DMS79 (cell line): ENCODE data around the gene SH3BP2.

Experiments
- DNase-seq: peaks from one replicate; lab custom pipeline; 2025; lab: John Stamatoyannopoulos, UW

The SH3BP2 gene

GRCh38 chr4:2819244-2820215, 26.6 kb downstream of the SH3BP2 start:
- DNase-seq, result no peak

DNA sequence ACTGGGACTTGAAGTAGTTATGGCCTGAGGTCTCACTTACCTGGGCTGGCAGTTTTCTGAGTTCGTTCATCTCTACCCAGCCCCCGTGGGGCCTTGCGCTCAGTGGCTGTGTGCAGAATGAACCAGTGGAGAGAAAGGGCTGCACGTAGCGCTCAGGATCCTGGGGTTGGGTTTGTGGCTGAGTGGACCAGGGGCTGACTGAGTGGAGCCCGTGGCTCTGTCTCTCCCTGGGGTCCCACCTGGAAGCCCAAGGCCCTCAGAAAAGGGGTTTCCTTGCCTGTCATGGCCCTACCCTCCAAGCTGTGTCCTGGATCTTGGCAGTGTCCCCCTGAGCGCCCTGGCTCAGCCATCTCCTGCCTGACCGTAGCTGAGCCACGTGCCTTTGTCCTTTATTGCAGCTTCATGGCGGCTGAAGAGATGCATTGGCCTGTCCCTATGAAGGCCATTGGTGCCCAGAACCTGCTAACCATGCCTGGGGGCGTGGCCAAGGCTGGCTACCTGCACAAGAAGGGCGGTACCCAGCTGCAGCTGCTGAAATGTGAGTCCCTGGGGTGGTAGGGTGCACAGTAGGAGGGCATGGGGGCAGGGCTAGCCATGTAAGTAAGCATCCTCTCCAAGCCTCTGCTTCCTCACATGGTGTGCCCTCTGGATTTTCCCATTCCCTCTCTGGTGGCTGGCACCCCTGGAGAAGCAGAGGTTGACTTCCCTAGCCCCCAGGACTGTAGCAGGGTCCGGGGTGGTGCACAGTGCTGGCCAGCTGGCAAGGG, 27.5 kb downstream of the SH3BP2 start:
- no peak for DNase-seq

- no peak for DNase-seq
Observed at GRCh38 chr4:2822461-2823300, 29.8 kb downstream of the SH3BP2 start.

DNA sequence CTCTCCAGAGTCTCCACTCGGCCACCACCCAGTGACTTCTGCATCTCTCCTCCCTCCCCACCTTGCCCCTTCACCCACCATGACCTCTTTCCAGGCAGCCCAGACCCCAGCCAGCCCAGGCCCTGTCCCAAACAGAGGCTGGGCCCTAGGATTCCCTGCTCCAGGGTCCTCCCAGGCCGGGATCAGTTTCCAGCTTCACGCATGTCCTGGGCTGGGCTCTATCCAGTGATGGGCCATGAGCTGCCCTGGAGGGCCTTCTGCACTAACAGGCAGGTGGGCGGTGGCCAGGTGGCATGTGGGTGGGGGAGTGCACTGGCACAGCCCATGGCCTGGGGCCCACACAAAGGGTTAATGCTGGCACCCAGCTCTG, 30.4 kb downstream of the SH3BP2 start:
- no peak for DNase-seq

- DNase-seq, result no peak
Observed at GRCh38 chr4:2823671-2824328, 30.9 kb downstream of the SH3BP2 start.

GRCh38 chr4:2824329-2824835, 31.5 kb downstream of the SH3BP2 start:
- no peak for DNase-seq

DNA sequence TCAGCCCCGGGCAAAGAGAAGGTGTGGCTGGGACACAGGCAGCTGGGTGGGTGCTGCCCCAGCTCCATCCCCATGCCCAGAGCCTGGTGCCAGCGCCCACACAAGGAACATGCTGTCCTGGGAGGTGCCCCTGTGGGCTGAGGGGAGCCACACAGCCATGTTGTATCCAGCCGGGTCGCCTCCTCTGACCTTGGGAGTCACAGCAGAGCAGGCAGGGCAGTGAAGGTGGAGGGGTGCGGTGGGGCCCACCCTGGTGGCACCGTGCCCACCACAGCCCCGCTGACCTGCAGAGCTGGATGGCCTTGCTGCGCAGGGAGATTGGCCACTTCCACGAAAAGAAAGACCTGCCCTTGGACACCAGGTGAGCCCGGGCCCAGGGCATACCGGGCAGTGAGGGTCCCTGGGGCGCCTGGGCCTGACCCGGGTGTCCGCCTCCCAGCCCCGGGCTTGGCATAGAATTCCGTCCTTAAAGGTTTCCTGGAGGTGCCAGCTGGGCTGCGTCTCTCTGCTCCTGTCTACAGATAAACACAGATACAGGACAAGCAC, 32.0 kb downstream of the SH3BP2 start:
- no peak for DNase-seq

- no peak for DNase-seq
Observed at GRCh38 chr4:2825740-2826139, 32.9 kb downstream of the SH3BP2 start.

GRCh38 chr4:2827071-2827873, 34.4 kb downstream of the SH3BP2 start:
- no peak for DNase-seq

- no peak for DNase-seq
Observed at GRCh38 chr4:2827874-2828751, 35.2 kb downstream of the SH3BP2 start.

DNA sequence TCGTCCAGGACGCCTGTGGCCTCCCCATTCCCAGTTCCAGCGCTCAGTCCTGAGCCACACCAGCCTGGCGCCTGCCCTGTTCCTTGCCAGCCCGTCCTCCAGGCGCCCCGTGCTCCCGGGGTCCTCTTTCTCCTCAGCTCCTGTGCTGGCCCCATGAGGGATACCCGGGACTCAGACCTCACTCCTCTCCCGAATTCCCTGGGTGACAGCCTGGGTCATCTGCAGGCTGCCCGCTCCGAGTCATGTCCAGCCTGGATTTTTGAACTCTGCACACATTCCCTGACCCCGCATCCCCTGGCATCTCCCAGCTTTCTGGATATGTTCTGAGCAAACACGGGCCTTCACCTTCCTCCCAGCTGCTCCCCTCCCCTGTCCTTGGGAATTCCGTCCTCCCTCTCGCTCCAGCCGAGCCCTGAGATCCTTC, 35.9 kb downstream of the SH3BP2 start:
- DNase-seq, result no peak

DNA sequence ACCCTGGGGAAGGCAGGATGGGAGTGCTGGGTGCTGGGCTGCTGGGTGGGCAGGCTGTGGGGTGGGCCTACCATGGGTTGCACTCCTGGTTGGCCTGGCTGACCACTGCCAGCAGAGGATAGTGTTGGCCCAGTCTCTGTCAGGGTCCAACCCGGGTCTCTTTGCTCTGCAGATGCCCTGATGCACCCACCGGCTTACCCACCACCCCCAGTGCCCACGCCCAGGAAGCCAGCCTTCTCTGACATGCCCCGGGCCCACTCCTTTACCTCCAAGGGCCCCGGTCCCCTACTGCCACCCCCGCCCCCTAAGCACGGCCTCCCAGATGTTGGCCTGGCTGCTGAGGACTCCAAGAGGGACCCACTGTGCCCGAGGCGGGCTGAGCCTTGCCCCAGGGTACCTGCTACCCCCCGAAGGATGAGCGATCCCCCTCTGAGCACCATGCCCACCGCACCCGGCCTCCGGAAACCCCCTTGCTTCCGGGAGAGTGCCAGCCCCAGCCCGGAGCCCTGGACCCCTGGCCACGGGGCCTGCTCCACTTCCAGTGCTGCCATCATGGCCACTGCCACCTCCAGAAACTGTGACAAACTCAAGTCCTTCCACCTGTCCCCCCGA, 36.5 kb downstream of the SH3BP2 start:
- DNase-seq, result no peak

DNA sequence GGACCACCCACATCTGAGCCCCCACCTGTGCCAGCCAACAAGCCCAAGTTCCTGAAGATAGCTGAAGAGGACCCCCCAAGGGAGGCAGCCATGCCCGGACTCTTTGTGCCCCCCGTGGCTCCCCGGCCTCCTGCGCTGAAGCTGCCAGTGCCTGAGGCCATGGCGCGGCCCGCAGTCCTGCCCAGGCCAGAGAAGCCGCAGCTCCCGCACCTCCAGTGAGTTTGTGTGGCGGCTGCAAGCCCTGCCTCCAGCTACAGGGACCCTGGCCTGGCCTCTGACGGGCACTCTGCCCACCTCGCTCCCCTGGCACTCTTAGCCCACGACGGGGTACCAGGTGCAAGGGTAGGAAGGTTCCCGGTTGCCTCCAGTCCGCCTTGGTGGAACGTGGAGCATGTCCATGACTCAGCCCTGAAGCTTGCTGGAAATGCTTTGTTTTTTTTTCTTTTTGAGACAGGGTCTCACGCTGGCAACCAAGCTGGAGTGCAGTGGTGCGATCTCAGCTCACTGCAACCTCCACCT, 37.1 kb downstream of the SH3BP2 start:
- no peak for DNase-seq

GRCh38 chr4:2830632-2831610, 38.0 kb downstream of the SH3BP2 start:
- DNase-seq, result no peak

GRCh38 chr4:2831611-2832308, 38.9 kb downstream of the SH3BP2 start:
- no peak for DNase-seq

DNA sequence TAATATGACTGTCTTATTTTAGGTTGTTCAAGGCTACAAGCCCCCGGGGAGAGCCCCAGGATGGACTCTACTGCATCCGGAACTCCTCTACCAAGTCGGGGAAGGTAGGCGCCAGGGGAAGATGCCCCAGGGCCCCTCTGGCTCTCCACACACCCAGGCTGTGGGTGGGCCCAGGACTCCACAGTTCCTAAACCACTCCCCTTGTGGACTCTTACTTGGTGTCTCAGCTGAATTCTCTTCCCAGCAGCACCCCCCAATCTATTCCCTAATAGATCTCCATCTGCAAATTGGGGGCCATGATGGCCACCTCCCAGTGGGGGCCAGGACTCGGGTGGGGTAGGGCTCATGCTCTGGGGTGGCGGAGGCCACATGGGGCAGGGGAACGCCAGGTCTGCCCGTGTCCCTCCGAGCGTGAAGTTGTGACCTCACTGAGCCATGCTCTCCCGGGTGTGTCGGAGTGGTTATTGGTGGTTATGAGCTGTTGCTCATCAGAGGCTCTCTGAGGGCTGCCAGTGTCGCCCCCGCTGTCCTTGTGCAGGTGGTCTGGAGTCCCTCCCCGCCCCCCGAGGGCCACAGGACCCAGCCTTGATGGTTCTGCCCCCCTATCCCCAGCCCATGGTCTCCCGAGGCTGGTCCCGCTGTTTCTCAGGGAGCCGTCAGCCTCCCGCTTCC, 39.6 kb downstream of the SH3BP2 start:
- DNase-seq, result no peak
